Measurements from ENCODE around the gene THG1L.
"Not testable (repeated sequence)": the region's sequence is repeated elsewhere in the genome, so short reads cannot be mapped to it uniquely, and the experiment has no call there.

THG1L gene

GRCh38 chr5:157703736-157704135 is 27.5 kb upstream of the THG1L start:
- Histone ChIP-seq H3K27ac (ENCODE audit: low read depth in 2 of 2, low read length in 2 of 2) (no peak overlapping the region), H3K27me3 (ENCODE audit: control insufficient read depth in 2 of 2, insufficient read depth in 2 of 2, low read length in 2 of 2) (no peaks in the 10 kb centered on the region), H3K4me3 (ENCODE audit: low read length in 2 of 2) (no peak overlapping the region), H3K36me3 (ENCODE audit: control insufficient read depth in 2 of 2, insufficient read depth in 2 of 2, low read length in 2 of 2) (no peaks in the 10 kb centered on the region), H3K4me1 (ENCODE audit: control insufficient read depth in 2 of 2, insufficient read depth in 2 of 2, low read length in 2 of 2) (no peaks in the 10 kb centered on the region), H3K9me3 (ENCODE audit: control insufficient read depth in 2 of 2, low read length in 2 of 2) (no peaks in the 10 kb centered on the region), H3K9ac (ENCODE audit: low read depth in 1 of 2, low read length in 2 of 2) (no peak overlapping the region)

- Histone ChIP-seq H3K4me3 (ENCODE audit: low read length in 2 of 2) (no peak overlapping the region), H3K27ac (ENCODE audit: low read depth in 2 of 2, low read length in 2 of 2) (no peak overlapping the region), H3K9me3 (ENCODE audit: control insufficient read depth in 2 of 2, low read length in 2 of 2) (no peaks in the 10 kb centered on the region), H3K36me3 (ENCODE audit: control insufficient read depth in 2 of 2, insufficient read depth in 2 of 2, low read length in 2 of 2) (no peaks in the 10 kb centered on the region), H3K9ac (ENCODE audit: low read depth in 1 of 2, low read length in 2 of 2) (no peak overlapping the region), H3K4me1 (ENCODE audit: control insufficient read depth in 2 of 2, insufficient read depth in 2 of 2, low read length in 2 of 2) (no peaks in the 10 kb centered on the region), H3K27me3 (ENCODE audit: control insufficient read depth in 2 of 2, insufficient read depth in 2 of 2, low read length in 2 of 2) (no peaks in the 10 kb centered on the region)
Measured at GRCh38 chr5:157708866-157709265, 22.4 kb upstream of the THG1L start.

GRCh38 chr5:157709346-157709745 is 21.9 kb upstream of the THG1L start:
- Histone ChIP-seq H3K36me3 (ENCODE audit: control insufficient read depth in 2 of 2, insufficient read depth in 2 of 2, low read length in 2 of 2) (no peaks in the 10 kb centered on the region), H3K9me3 (ENCODE audit: control insufficient read depth in 2 of 2, low read length in 2 of 2) (no peaks in the 10 kb centered on the region), H3K4me1 (ENCODE audit: control insufficient read depth in 2 of 2, insufficient read depth in 2 of 2, low read length in 2 of 2) (no peaks in the 10 kb centered on the region), H3K4me3 (ENCODE audit: low read length in 2 of 2) (no peak overlapping the region), H3K9ac (ENCODE audit: low read depth in 1 of 2, low read length in 2 of 2) (no peak overlapping the region), H3K27me3 (ENCODE audit: control insufficient read depth in 2 of 2, insufficient read depth in 2 of 2, low read length in 2 of 2) (no peaks in the 10 kb centered on the region), H3K27ac (ENCODE audit: low read depth in 2 of 2, low read length in 2 of 2) (no peak overlapping the region)

GRCh38 chr5:157710431-157710830 is 20.8 kb upstream of the THG1L start:
- Histone ChIP-seq H3K4me1 (ENCODE audit: control insufficient read depth in 2 of 2, insufficient read depth in 2 of 2, low read length in 2 of 2) (no peaks in the 10 kb centered on the region), H3K4me3 (ENCODE audit: low read length in 2 of 2) (no peak overlapping the region), H3K9me3 (ENCODE audit: control insufficient read depth in 2 of 2, low read length in 2 of 2) (no peaks in the 10 kb centered on the region), H3K36me3 (ENCODE audit: control insufficient read depth in 2 of 2, insufficient read depth in 2 of 2, low read length in 2 of 2) (no peaks in the 10 kb centered on the region), H3K27ac (ENCODE audit: low read depth in 2 of 2, low read length in 2 of 2) (no peak overlapping the region), H3K9ac (ENCODE audit: low read depth in 1 of 2, low read length in 2 of 2) (no peak overlapping the region), H3K27me3 (ENCODE audit: control insufficient read depth in 2 of 2, insufficient read depth in 2 of 2, low read length in 2 of 2) (no peaks in the 10 kb centered on the region)

- Histone ChIP-seq H3K36me3 (ENCODE audit: control insufficient read depth in 2 of 2, insufficient read depth in 2 of 2, low read length in 2 of 2) (no peaks in the 10 kb centered on the region), H3K4me3 (ENCODE audit: low read length in 2 of 2) (no peak overlapping the region), H3K27me3 (ENCODE audit: control insufficient read depth in 2 of 2, insufficient read depth in 2 of 2, low read length in 2 of 2) (no peaks in the 10 kb centered on the region), H3K9me3 (ENCODE audit: control insufficient read depth in 2 of 2, low read length in 2 of 2) (no peaks in the 10 kb centered on the region), H3K27ac (ENCODE audit: low read depth in 2 of 2, low read length in 2 of 2) (no peak overlapping the region), H3K4me1 (ENCODE audit: control insufficient read depth in 2 of 2, insufficient read depth in 2 of 2, low read length in 2 of 2) (no peaks in the 10 kb centered on the region), H3K9ac (ENCODE audit: low read depth in 1 of 2, low read length in 2 of 2) (no peak overlapping the region)
Measured at GRCh38 chr5:157710882-157711281, 20.3 kb upstream of the THG1L start.

- Histone ChIP-seq H3K4me1 (ENCODE audit: control insufficient read depth in 2 of 2, insufficient read depth in 2 of 2, low read length in 2 of 2) (peaks cover 3 to 8% of the 10 kb centered on the region in 2 donors), H3K27ac (ENCODE audit: low read depth in 2 of 2, low read length in 2 of 2) (no peak overlapping the region), H3K4me3 (ENCODE audit: low read length in 2 of 2) (no peak overlapping the region), H3K27me3 (ENCODE audit: control insufficient read depth in 2 of 2, insufficient read depth in 2 of 2, low read length in 2 of 2) (no peaks in the 10 kb centered on the region), H3K36me3 (ENCODE audit: control insufficient read depth in 2 of 2, insufficient read depth in 2 of 2, low read length in 2 of 2) (no peaks in the 10 kb centered on the region), H3K9ac (ENCODE audit: low read depth in 1 of 2, low read length in 2 of 2) (no peak overlapping the region), H3K9me3 (ENCODE audit: control insufficient read depth in 2 of 2, low read length in 2 of 2) (no peaks in the 10 kb centered on the region)
Measured at GRCh38 chr5:157713830-157714595, 17.2 kb upstream of the THG1L start.

GRCh38 chr5:157714596-157714864 is 16.7 kb upstream of the THG1L start:
- Histone ChIP-seq H3K9ac (ENCODE audit: low read depth in 1 of 2, low read length in 2 of 2) (no peak overlapping the region), H3K9me3 (ENCODE audit: control insufficient read depth in 2 of 2, low read length in 2 of 2) (no peaks in the 10 kb centered on the region), H3K36me3 (ENCODE audit: control insufficient read depth in 2 of 2, insufficient read depth in 2 of 2, low read length in 2 of 2) (no peaks in the 10 kb centered on the region), H3K4me3 (ENCODE audit: low read length in 2 of 2) (no peak overlapping the region), H3K27ac (ENCODE audit: low read depth in 2 of 2, low read length in 2 of 2) (no peak overlapping the region), H3K4me1 (ENCODE audit: control insufficient read depth in 2 of 2, insufficient read depth in 2 of 2, low read length in 2 of 2) (peaks cover 3 to 8% of the 10 kb centered on the region in 2 donors), H3K27me3 (ENCODE audit: control insufficient read depth in 2 of 2, insufficient read depth in 2 of 2, low read length in 2 of 2) (no peaks in the 10 kb centered on the region)

GRCh38 chr5:157718519-157718918 is 12.7 kb upstream of the THG1L start:
- Histone ChIP-seq H3K9ac (ENCODE audit: low read depth in 1 of 2, low read length in 2 of 2) (no peak overlapping the region), H3K27ac (ENCODE audit: low read depth in 2 of 2, low read length in 2 of 2) (no peak overlapping the region), H3K4me3 (ENCODE audit: low read length in 2 of 2) (no peak overlapping the region), H3K27me3 (ENCODE audit: control insufficient read depth in 2 of 2, insufficient read depth in 2 of 2, low read length in 2 of 2) (no peaks in the 10 kb centered on the region), H3K36me3 (ENCODE audit: control insufficient read depth in 2 of 2, insufficient read depth in 2 of 2, low read length in 2 of 2) (no peaks in the 10 kb centered on the region), H3K9me3 (ENCODE audit: control insufficient read depth in 2 of 2, low read length in 2 of 2) (no peaks in the 10 kb centered on the region), H3K4me1 (ENCODE audit: control insufficient read depth in 2 of 2, insufficient read depth in 2 of 2, low read length in 2 of 2) (peaks cover 3 to 8% of the 10 kb centered on the region in 2 donors)

- H3K4me3 ChIP-seq (ENCODE audit: low read length in 2 of 2): no peak overlapping the region
- no peaks in the 10 kb centered on the region for H3K9me3 ChIP-seq (ENCODE audit: control insufficient read depth in 2 of 2, low read length in 2 of 2)
- H3K27me3 ChIP-seq (ENCODE audit: control insufficient read depth in 2 of 2, insufficient read depth in 2 of 2, low read length in 2 of 2): no peaks in the 10 kb centered on the region
- no peak overlapping the region for H3K27ac ChIP-seq (ENCODE audit: low read depth in 2 of 2, low read length in 2 of 2)
- H3K9ac ChIP-seq (ENCODE audit: low read depth in 1 of 2, low read length in 2 of 2): no peak overlapping the region
- H3K4me1 ChIP-seq (ENCODE audit: control insufficient read depth in 2 of 2, insufficient read depth in 2 of 2, low read length in 2 of 2): peaks cover 3 to 8% of the 10 kb centered on the region in 2 donors
- H3K36me3 ChIP-seq (ENCODE audit: control insufficient read depth in 2 of 2, insufficient read depth in 2 of 2, low read length in 2 of 2): no peaks in the 10 kb centered on the region
Measured at GRCh38 chr5:157719245-157719644, 12.0 kb upstream of the THG1L start.

- no peak overlapping the region for H3K9ac ChIP-seq (ENCODE audit: low read depth in 1 of 2, low read length in 2 of 2)
- H3K36me3 ChIP-seq (ENCODE audit: control insufficient read depth in 2 of 2, insufficient read depth in 2 of 2, low read length in 2 of 2): no peaks in the 10 kb centered on the region
- peaks cover 3 to 8% of the 10 kb centered on the region in 2 donors for H3K4me1 ChIP-seq (ENCODE audit: control insufficient read depth in 2 of 2, insufficient read depth in 2 of 2, low read length in 2 of 2)
- H3K27me3 ChIP-seq (ENCODE audit: control insufficient read depth in 2 of 2, insufficient read depth in 2 of 2, low read length in 2 of 2): no peaks in the 10 kb centered on the region
- no peak overlapping the region for H3K4me3 ChIP-seq (ENCODE audit: low read length in 2 of 2)
- no peak overlapping the region for H3K27ac ChIP-seq (ENCODE audit: low read depth in 2 of 2, low read length in 2 of 2)
- no peaks in the 10 kb centered on the region for H3K9me3 ChIP-seq (ENCODE audit: control insufficient read depth in 2 of 2, low read length in 2 of 2)
Measured at GRCh38 chr5:157721159-157721558, 10.1 kb upstream of the THG1L start.

GRCh38 chr5:157722895-157723294 is 8.3 kb upstream of the THG1L start:
- not testable (repeated sequence) for H3K9ac ChIP-seq (ENCODE audit: low read depth in 1 of 2, low read length in 2 of 2); H3K27me3 ChIP-seq (ENCODE audit: control insufficient read depth in 2 of 2, insufficient read depth in 2 of 2, low read length in 2 of 2)

More at GRCh38 chr5:157722895-157723294, 8.3 kb upstream of the THG1L start:
- H3K4me3 ChIP-seq (ENCODE audit: low read length in 2 of 2); H3K4me1 ChIP-seq (ENCODE audit: control insufficient read depth in 2 of 2, insufficient read depth in 2 of 2, low read length in 2 of 2); H3K9me3 ChIP-seq (ENCODE audit: control insufficient read depth in 2 of 2, low read length in 2 of 2); H3K27ac ChIP-seq (ENCODE audit: low read depth in 2 of 2, low read length in 2 of 2); H3K36me3 ChIP-seq (ENCODE audit: control insufficient read depth in 2 of 2, insufficient read depth in 2 of 2, low read length in 2 of 2): not testable (repeated sequence)

Measured in mucosa of rectum (tissue), 2 donors.